ENCODE measurements around the gene ULK4.

DNA sequence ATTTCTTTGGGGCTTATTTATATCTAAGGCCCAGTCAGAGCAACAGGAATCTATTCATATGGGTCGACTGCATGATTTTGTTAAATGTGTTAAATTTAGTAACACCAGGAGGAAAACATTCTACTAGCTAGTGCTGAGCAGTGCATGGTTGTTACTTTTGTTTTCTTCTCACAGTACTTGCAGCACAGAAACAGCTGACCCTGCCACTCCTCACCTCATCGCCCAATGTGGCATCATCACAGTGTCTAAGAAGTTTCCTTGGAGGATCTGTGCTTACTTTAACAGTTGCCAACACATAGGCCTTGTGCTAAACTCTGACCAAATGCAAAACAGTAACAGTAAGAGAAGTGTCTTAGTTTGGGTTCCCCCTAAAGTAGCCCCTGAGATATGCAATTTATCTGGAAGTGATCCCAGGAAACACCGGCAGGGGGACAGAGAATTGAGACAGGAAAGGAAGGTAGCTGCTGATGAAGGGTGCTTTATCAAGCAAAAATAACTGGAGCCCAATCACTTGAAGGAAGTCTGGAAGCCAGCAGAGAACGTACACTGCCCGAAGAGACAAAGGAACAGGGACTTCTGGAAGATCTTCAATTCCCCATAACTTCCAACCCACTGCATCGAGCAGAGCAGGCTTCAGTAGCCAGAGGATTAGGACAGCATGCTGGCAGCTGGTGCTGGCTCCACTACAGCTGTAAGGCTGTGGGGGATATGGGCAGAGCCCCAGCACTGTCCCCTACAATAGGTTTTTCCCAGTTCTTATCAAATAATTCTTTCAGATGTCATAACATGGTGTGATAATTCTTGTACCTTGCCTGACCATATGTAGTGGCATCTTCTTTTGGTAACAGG lies 36.0 kb upstream of the ULK4 start:
- TF ChIP-seq POLR2A (IDR thresholded peaks at IDR 0.05) = no peak
- TF ChIP-seq, protein P1, sequence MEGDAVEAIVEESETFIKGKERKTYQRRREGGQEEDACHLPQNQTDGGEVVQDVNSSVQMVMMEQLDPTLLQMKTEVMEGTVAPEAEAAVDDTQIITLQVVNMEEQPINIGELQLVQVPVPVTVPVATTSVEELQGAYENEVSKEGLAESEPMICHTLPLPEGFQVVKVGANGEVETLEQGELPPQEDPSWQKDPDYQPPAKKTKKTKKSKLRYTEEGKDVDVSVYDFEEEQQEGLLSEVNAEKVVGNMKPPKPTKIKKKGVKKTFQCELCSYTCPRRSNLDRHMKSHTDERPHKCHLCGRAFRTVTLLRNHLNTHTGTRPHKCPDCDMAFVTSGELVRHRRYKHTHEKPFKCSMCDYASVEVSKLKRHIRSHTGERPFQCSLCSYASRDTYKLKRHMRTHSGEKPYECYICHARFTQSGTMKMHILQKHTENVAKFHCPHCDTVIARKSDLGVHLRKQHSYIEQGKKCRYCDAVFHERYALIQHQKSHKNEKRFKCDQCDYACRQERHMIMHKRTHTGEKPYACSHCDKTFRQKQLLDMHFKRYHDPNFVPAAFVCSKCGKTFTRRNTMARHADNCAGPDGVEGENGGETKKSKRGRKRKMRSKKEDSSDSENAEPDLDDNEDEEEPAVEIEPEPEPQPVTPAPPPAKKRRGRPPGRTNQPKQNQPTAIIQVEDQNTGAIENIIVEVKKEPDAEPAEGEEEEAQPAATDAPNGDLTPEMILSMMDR (IDR thresholded peaks at IDR 0.05) = peak in 2 of 5 experiments; percentile 25 to 27

All from tibial nerve (tissue), 3 donors.